GM21528 (cell line): ENCODE measurements around the gene METTL9.
"Not testable (repeated sequence)": the region's sequence is repeated elsewhere in the genome, so short reads cannot be mapped to it uniquely, and the experiment has no call there.

Source experiments
- ATAC-seq: cut with Tn5 transposase; IDR thresholded peaks from one replicate; pipeline ENCODE4 v1.9.1; 2021; ENCODE audit warnings: mild to moderate bottlenecking, moderate library complexity; ENCODE audit not compliant: unreplicated experiment, low FRiP score

The METTL9 gene

DNA sequence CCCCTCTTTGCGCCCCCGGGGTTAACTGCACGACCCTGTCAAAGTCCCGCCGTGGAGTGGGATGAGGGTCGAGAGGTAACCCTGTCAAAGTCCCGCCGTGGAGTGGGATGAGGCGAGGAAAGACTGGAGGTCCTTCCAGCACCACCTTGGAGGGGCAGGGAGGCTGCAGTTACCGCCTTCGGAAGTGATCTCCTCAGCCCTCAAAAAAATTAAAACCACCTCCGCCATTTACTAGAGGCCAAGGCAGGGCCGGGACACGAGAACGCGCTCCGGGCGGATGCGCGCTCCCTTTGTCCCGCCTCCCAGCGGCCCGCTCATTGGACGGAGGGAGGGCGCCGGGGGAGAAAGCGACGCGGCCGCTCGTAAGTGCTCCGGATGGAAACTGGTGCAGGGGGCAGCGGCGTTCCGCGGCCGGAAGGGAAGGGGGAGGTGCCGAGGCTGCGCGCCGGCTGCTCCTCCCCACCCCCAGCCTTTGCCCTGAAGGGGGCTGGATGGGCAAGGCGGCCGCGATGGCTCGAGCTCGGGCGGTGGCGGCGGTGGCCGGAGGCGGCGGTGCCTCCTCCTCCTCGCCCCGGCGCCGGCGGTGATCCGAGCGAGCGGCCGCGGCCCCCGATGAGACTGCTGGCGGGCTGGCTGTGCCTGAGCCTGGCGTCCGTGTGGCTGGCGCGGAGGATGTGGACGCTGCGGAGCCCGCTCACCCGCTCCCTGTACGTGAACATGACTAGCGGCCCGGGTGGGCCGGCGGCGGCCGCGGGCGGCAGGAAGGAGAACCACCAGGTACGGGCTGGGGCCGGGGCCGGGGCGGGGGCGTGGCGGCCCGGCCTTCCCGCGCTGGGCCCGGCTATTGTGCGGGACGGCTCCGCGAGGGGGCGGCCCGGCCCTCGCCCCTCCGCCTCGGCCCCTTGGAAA, at the start of gene METTL9:
METTL9 (plus strand) TSS at position 456 of the 909 bp plus-strand sequence; CDS start at position 613, 157 bp downstream.
- ATAC-seq: peak; percentile 87

- ATAC-seq: not testable (repeated sequence)
These were observed 49.4 kb upstream of the METTL9 start for GRCh38 chr16:21549975-21550374.

DNA sequence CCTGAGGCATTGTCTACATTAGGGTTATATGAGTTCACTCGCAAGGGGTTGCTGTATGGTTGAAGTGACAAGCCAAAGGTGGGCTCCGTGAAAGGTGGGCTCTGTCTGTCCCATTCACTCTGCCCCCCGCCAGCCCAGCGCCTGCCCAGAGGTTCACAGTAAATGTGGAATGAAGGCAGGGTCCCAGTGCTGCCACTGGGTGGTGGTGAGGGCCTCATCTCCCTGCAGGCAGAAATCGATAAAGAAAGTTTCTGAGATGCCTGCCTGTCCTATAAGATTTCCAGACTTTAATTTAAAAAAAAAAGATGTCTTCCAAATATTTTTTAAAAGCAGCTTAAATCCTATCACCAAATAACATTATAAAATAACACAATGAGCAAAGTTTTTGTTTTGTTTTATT, 48.9 kb upstream of the METTL9 start:
- ATAC-seq: not testable (repeated sequence)

- ATAC-seq: not testable (repeated sequence)
These were observed 48.3 kb upstream of the METTL9 start for GRCh38 chr16:21551076-21551475.

GRCh38 chr16:21551600-21551999, 47.8 kb upstream of the METTL9 start:
- ATAC-seq: not testable (repeated sequence)

GRCh38 chr16:21553481-21554296, 45.7 kb upstream of the METTL9 start:
- ATAC-seq: not testable (repeated sequence)

DNA sequence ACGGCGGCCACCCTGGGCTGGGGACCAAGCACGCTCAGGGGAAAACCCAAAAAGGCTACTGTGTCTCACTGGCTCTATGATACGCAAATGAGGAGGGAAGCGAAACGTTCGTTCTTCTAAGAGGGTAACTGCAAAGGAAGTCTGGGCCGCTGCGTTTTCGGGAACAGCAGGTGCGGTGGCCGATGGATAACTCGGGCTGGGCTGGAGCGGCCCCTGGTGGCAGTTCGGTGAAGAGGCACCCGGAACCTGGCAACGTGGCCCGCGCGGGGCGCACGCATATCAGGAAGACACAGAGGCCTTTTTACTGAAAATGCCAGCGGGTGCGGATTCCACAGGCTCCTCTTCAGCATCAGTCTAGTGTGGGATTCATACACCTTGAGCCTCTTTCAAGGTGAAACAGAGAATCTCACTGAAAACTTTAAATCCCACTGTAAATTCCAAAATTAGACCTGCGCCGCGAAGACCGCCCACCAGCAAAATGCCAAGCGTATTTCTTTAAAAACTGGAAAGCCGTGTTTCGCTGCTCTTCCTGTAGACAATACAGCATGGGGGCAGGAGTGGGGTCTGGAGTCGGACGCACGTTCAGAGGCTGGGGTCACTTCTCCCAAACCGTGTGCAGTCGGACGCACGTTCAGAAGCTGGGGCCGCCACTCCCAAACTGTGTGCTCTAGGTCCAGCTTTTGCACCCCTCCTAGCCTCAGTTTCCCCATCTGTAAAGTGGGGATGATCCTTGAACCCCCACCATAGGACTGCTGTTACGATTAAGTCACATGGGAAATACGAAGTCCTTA, 44.4 kb upstream of the METTL9 start:
- ATAC-seq: peak; percentile 91

DNA sequence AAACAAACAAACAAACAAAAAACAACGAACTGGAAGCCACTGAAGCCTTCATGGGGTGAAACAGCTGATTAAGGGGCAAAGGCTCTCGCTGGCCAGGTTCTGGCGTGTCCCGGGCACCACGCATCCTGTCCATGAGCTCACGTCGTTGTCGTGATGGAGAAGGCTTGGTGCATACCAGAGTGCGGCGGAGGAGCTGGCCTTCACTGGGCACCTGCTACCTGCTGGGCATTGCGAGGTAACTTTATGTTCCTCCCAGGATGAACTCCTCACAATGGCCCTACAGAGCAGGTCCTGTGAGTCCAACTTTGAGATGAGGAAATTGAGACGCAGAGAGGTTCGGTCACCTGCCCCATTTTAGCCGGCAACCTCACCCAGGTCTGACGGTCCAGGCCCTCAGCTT, 43.8 kb upstream of the METTL9 start:
- not testable (repeated sequence) for ATAC-seq

DNA sequence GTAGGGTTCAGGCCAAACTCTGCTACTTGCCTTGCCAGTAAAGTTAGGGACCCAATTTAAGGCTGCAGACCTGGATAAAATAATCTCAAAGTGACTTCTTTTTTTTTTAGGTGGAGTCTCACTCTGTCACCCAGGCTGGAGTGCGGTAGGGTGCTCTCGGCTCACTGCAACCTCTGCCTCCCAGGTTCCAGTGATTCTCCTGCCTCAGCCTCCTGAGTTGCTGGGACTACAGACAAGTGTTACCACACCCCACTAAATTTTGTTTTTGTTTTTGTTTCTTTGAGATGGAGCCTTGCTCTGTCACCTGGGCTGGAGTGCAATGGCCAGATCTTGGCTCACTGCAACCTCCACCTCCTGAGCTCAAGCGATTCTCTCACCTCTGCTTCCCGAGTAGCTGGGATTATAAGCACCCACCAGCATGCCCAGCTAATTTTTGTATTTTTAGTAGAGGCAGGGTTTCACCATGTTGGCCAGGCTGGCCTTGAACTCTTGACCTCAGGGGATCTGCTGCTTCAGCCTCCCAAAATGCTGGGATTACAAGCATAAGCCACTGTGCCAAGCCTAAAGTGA, 43.3 kb upstream of the METTL9 start:
- not testable (repeated sequence) for ATAC-seq

GRCh38 chr16:21556651-21557241, 42.6 kb upstream of the METTL9 start:
- not testable (repeated sequence) for ATAC-seq

DNA sequence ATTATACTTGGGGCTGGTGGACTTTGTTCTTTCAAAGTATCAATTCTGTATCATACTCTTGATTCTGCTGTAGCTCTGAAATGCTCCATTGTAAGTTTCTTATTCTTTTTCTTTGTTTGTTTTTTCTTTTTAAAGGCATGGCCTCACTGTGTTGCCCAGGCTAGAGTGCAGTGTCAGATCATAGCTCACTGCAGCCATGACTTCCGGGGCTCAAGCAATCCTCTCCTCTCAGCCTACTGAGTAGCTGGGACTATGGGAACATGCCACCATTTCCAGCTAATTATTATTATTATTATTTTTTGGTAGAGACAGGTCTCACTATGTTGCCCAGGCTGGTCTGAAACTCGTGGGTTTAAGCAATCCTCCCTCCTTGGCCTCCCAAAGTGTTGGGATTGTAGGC, 38.9 kb upstream of the METTL9 start:
- ATAC-seq: no peak

DNA sequence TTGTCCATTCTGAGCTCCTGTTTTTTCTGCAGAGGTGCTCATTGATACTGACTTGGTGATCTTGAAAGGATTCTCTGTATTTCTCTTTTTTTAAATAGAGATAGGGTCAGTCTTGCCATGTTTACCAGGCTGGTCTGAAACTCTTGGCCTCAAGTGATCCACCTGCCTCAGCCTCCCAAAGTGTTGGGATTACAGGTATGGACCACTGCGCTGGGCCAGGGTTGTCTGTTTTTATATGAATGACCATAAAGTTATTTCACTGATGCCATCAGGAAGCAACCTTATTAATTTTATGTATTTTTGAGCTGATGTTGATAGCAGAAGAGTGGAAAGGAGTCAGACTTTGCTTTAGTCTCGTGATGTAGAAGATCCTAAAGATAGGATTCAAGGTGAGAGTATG, 35.7 kb upstream of the METTL9 start:
- no peak for ATAC-seq

GRCh38 chr16:21564367-21564766, 35.0 kb upstream of the METTL9 start:
- not testable (repeated sequence) for ATAC-seq

GRCh38 chr16:21565507-21565860, 33.9 kb upstream of the METTL9 start:
- no peak for ATAC-seq

DNA sequence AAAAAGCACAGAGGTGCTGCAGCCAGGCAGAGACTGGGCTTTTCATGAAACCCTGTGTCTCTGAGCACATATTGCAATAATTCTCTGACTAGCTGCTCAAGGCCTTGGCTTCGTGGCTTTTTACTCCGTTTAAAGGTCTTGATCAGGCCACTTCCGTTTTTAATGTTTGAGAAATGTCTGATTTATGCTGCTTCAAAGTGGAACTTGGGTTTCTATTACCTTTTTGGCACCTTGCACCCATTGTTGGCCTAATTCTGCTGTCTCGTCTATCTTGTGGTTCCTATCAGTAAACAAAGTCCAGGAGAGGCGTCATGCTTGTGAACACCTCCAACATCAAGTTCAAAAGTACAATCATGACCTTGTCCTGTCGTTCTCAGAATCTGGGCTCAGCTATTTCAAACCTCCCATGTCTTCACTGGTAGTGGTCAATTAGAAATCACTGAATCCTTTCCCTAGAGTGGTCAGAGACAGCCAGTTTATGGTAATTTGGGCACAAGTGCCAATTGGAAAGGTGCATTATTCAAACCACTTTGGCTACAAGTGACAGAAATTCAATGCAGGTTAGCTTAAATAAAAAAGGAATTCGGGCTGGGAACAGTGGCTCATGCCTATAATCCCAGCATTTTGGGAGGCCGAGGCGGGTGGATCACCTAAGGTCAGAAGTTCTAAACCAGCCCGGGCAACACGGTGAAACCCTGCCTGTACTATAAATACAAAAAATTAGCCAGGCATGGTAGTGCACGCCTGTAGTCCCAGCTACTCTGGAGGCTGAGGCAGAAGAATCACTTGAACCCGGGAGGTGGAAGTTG, 33.3 kb upstream of the METTL9 start:
- ATAC-seq: no peak

- ATAC-seq: no peak
These were observed 32.4 kb upstream of the METTL9 start for GRCh38 chr16:21566891-21567414.

GRCh38 chr16:21567496-21567895, 31.9 kb upstream of the METTL9 start:
- ATAC-seq: not testable (repeated sequence)

DNA sequence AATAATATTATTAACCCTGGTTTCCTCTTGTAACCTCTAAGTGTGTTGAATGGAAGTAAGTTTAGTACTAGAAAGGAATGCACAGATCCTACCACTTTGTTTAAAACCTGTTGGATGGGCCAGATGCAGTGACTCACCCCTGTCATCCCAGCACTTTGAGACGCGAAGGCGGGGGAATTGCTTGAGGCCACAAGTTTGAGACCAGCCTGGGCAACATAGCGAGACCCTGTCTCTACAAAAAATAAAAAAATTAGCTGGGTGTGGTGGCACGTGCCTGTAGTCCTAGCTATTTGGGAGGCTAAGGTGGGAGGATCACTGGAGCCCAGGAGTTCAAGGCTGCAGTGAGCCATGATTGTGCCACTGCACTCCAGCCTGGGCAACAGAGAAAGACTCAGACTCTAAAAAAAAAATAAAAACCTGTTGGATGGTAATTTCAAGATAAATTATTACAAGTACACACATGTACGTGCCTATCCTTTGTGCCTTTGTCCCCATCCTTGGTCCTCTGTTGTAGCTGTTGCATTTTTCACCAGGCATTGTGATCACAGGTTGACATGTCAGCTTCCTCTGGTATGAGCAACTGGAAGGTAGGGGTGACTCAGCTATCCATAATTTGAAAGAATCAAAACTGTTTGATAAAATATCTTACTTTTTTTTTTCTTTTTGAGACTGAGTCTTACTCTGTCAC, 30.7 kb upstream of the METTL9 start:
- ATAC-seq: no peak
